CD4-positive, alpha-beta T cell treated with Interleukin-1 beta for 1 hour (primary cell): ENCODE data around the gene A3GALT2.

Experiments used
- DNase-seq, 2 donors: peaks; one replicate each; pipeline ENCODE4 v3.0.0-alpha.2; 2020 to 2022

A3GALT2 gene

DNA sequence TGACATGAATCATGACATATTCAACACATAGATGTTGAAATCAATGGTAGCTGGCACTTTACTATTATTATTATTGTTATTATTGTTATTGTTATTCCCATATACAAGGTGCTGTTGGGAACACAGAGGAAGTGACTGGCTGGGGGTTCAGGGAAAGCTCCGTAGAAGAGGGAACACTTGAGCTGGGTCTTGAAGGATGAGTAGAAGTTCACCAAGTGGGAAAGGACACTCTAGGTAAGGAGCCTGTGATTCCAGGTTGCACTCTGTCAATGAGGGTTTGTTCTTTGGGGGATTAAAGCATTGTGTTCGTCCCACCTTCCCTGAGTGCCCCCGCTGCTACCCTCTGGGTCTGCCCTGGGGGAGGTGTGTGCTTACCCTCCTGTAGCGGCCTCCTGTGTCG is 50.5 kb downstream of the A3GALT2 start:
- DNase-seq, result no peak

DNA sequence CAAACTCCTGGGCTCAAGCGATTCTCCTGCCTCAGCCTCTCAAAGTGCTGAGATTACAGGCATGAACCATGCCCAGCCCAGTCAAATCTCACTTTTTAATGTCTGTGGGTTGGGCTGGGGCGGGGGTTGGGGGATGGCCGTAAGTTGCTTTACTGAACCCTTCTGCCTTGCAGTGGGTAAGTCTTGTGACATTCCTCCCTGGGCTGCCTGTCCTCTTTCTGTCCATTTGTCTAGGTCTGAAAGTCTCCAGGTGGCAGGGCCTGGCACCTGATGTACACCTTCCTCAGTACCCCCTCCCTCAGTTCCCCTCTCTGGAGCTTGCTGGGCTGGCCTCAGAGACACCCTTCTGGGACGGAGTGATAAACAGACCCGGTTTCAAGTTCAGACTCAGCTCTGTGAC is 51.3 kb downstream of the A3GALT2 start:
- DNase-seq, result no peak

GRCh38 chr1:33268927-33269610 is 51.8 kb downstream of the A3GALT2 start:
- no peak for DNase-seq

- DNase-seq, result no peak
Observed at GRCh38 chr1:33268457-33268856, 52.4 kb downstream of the A3GALT2 start.

GRCh38 chr1:33267468-33268205 is 53.3 kb downstream of the A3GALT2 start:
- DNase-seq, result no peak

GRCh38 chr1:33266766-33267165 is 54.1 kb downstream of the A3GALT2 start:
- DNase-seq, result no peak

- DNase-seq, result no peak
Observed at GRCh38 chr1:33265780-33266605, 54.9 kb downstream of the A3GALT2 start.

DNA sequence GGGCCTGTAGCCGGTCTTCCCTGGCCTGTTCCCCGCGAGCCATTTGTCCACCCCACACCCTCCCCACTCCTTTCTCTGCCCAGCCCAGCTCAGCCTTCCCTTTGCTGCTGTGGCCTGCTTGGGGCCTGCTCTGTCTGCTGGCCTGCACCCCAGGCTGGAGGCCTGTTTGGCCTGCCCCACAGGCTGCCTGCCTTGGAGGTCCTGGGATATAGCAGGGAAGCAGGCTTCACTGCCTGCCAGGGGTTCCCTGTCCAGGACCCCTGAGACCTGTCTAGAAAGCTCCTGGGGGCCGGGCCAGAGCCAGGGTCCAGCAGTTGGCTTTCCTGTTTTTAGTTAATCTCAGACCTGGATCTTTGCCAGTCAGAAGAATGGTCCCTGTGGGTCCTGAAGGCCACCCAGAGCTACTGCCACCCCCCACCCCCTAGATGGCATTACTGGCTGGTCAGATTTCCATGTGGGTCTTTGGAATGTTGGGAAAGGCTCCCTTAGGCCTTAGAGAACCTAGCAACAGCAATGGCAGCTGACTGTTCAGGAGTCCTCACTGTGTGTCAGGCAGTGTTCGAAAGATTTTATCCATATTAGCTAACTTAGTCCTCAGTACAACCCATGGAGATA is 56.9 kb downstream of the A3GALT2 start:
- no peak for DNase-seq

DNA sequence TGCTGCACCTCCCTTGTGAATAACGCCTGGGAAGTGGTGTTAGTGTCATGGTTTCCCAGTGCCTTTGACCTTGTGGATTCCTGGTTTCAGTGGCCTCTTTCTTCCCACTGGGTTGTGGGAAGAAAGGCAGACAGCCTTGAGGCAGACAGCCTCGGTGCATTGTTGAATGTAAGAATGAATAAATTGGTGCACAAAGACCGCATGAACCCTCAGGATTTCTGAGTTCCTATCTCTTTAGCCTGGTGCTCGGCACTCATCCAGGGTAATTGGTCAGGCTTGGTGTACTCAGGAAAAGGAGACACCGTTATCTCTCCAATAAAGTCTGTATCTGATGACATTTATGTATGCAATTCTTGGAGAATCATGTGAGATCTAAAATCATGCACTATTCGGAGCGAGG is 59.6 kb downstream of the A3GALT2 start:
- DNase-seq, result no peak

- DNase-seq, result no peak
Observed at GRCh38 chr1:33260439-33260838, 60.5 kb downstream of the A3GALT2 start.

DNA sequence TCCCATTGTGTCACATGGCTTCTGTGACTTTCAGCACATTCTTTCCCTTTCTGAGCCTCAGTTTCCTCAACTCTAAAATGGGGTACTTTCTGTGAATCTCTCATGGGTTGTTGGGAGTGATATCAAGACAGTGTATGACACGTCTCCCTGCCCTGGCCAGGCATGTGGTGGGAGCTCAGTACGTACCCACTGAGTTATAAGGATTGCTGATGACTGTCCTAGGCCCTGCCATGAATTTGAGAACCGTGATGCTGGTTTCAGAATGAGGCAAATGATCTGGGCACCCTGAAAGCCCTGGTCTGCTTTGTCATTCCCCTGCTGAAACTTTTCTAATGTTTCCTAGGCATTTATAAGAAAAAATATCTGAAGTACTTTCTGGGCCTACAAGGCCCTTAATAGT is 61.0 kb downstream of the A3GALT2 start:
- no peak for DNase-seq

DNA sequence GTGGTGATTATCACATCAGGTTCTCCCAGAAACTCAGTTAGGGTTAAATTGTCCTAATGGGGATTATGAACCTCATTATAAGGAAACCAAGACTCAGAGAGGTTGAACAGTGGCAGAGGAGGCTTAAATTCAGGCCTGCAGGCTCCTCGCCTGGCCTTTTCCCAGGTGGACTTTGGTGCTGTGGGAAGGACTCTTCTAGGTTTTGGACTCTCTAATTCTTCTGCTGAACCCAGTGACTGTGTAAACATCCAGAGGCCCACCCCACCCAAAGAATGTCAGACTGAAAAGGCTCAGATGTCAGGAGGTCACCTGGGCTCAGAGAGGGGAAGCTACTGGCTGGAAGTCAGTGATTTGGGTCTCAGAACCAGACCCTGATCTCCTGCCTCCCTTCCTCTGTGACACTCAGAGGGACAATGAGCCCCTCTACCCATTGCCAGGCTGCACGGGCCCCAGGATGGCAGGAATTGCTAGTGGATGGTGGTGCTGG is 62.1 kb downstream of the A3GALT2 start:
- DNase-seq, result no peak

- no peak for DNase-seq
Observed at GRCh38 chr1:33257772-33258712, 62.9 kb downstream of the A3GALT2 start.

GRCh38 chr1:33257207-33257771 is 63.6 kb downstream of the A3GALT2 start:
- no peak for DNase-seq
